ENCODE measurements around the gene CTSW. TPM values are rescaled to one million over a fixed set of nuclear protein-coding genes. Genes with fewer than 3 reads are reported as not detected.

Gene CTSW
- total and polyA plus RNA-seq, 12 donors, result 0.17 to 7.9 (median 0.55) TPM; not detected in 1

DNA sequence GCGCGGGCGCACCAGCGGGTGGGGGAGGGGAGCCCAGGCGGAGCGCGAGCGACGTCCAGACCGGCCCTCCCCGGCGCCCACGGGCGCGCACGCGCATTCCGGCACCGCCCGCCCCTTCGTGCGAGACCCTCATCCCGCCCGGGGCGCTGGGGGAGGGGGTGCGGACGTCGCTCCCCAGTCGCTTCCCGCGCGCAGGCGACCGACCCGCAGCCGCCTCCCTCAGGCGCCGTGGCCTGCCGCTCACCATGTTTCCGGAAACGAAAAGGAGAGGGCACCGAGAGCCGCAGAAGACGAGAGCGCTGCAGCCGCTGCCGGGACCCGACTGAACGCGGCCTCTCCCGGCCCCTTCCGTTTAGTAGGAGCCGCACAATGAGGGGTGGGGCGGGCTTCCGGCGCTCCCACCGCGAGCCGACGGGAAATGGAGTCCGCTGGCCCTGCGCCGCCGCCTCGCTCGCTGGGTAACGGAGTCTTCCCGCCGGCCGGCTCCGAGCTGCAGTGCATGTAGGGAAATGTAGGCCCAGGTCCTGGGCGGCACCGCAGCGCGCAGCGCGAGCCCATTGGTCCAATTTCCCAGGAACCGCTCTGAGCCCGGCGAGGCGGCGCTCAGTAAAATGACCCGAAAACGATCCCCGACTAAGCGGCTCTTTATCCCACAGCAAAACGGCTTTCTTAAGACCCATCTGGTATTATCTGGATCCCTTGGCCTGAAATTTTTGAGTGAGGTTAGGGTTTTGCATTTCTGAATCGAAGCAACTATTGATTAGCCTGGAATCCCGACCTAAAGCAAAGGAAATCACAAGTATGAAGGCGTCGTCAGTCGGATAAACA lies 21.6 kb upstream of the CTSW start, which contains the start of gene CFL1:
TSS of gene CFL1 (minus strand) at position 328 of the 828 bp plus-strand sequence. CDS start at position 247, 81 bp downstream.
- DNase-seq (peak; percentile 99), ATAC-seq (peak; percentile 75 to 83 (median 80))
- Histone ChIP-seq H3K36me3 (peaks cover 9 to 53% (median 37%) of the 10 kb centered on the region in 9 donors), H3K4me3 (peak within 1 kb of the TSS; percentile 74 to 100 (median 99)), H3K4me1 (peaks cover 12 to 65% (median 51%) of the 10 kb centered on the region in 9 donors), H3K27me3 (no peaks in the 10 kb centered on the region), H3K27ac (peak within 1 kb of the TSS; percentile 90 to 100 (median 98)), H3K9me3 (no peaks in the 10 kb centered on the region)
- WGBS, 2 donors, result 0% methylated on average over 82 to 92 of the region's 92 CpGs
- TF ChIP-seq, protein P1, sequence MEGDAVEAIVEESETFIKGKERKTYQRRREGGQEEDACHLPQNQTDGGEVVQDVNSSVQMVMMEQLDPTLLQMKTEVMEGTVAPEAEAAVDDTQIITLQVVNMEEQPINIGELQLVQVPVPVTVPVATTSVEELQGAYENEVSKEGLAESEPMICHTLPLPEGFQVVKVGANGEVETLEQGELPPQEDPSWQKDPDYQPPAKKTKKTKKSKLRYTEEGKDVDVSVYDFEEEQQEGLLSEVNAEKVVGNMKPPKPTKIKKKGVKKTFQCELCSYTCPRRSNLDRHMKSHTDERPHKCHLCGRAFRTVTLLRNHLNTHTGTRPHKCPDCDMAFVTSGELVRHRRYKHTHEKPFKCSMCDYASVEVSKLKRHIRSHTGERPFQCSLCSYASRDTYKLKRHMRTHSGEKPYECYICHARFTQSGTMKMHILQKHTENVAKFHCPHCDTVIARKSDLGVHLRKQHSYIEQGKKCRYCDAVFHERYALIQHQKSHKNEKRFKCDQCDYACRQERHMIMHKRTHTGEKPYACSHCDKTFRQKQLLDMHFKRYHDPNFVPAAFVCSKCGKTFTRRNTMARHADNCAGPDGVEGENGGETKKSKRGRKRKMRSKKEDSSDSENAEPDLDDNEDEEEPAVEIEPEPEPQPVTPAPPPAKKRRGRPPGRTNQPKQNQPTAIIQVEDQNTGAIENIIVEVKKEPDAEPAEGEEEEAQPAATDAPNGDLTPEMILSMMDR (IDR thresholded peaks at IDR 0.05), result peak in 1 of 9 donors; percentile 5
- intact Hi-C loops (cut with DNase I), result loop anchor here in 3 of 10 donors (1.0 to 2.0 kb wide), 2 partner anchors 31 kb away; partner anchors contain the start of gene FIBP (in 2 of the 3)

DNA sequence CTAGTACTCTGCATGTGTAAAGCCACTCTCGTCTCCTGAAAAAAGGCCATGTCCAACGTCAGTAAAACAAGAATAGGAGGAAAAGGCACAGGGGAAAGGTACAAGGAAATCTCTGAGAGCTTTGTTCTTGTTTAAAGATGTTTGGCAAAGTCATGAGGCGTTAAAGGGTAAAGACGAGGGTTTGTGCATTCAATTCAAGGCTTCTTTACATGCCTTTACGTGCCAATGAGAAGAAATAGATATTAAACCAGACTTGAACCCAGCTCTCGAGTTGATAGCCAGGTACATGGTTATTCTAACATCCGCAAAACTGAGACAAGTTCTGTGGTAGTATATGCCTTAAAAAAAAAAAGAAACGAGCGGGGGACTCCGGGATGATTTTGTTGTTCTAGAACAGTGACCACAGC lies 21.0 kb upstream of the CTSW start:
- Histone ChIP-seq H3K36me3 (peaks cover 6 to 53% (median 35%) of the 10 kb centered on the region in 9 donors), H3K4me3 (peak overlapping the region; percentile 37 to 100 (median 99)), H3K9me3 (no peaks in the 10 kb centered on the region), H3K27ac (peak overlapping the region; percentile 90 to 100 (median 98)), H3K27me3 (no peaks in the 10 kb centered on the region), H3K4me1 (peaks cover 12 to 66% (median 51%) of the 10 kb centered on the region in 9 donors)
- DNase-seq, result no peak
- no peak for ATAC-seq
- intact Hi-C loops (cut with DNase I), result loop anchor here in 4 of 10 donors (1.0 to 2.0 kb wide), 3 partner anchors 30 to 31 kb away; partner anchors contain the start of gene FIBP (in 3 of the 4)
- TF ChIP-seq, protein P1 (IDR thresholded peaks at IDR 0.05), result no peak
- WGBS, 2 donors, result 0% methylated on average over 10 of the region's 10 CpGs

DNA sequence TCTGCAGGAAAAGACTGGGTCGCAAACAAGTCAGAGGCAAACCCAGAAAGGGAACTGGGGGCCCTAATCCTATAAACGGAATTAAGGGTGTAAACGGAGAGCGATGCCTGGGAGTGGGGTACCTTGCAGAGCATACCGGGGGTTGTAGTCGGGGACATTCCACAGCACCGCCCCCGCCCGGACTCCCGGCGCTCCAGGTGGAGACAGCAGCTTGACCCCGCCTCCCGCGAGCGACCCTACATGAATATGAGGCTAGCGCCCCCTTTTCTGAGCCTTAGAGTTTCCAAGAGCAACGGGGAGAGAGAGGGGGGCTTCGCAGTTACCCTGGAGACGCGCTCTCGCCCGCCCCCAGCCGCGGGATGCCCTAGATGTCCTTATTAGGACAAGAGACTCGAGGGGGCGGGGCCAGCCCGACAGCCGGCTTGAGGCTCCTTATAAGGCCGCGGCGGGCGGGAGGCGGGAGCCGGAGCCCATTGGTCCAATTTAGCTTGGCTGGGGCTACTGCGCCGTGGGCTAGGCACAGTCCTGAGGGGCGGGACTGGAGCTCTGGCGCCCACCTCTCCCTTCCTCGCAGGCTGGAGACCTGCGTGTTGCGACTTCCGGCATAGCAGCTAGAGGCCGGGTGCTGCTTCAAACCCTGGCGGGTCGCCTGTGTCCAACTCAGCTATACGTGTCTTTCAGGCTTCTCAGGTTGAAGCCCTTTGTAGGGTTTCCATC lies 20.4 kb upstream of the CTSW start:
- DNase-seq (peak; percentile 99), ATAC-seq (peak; percentile 73 to 89 (median 84))
- H3K9me3 ChIP-seq, result no peaks in the 10 kb centered on the region
- H3K4me1 ChIP-seq, result peaks cover 12 to 62% (median 51%) of the 10 kb centered on the region in 9 donors
- WGBS, 2 donors, result 0 to 1% methylated on average over 45 to 46 of the region's 46 CpGs
- H3K27ac ChIP-seq, result peak overlapping the region; percentile 90 to 100 (median 98)
- H3K4me3 ChIP-seq, result peak overlapping the region; percentile 37 to 100 (median 99)
- intact Hi-C loops (cut with DNase I), result loop anchor here in 3 of 10 donors (1.0 to 2.0 kb wide), 2 partner anchors 29 to 30 kb away; partner anchors contain the start of gene FIBP (in 3 of the 3)
- no peaks in the 10 kb centered on the region for H3K27me3 ChIP-seq
- peaks cover 6 to 53% (median 35%) of the 10 kb centered on the region in 9 donors for H3K36me3 ChIP-seq
- TF ChIP-seq, protein P1 (IDR thresholded peaks at IDR 0.05), result peak in 4 of 9 donors; percentile 17 to 36 (median 22)
